Kasumi-1 (cell line): ENCODE data around the gene SUGT1.

Experiments
- DNase-seq, 2 experiments: peaks; one replicate each; lab custom pipeline; 2025; lab: John Stamatoyannopoulos, UW

The SUGT1 gene

GRCh38 chr13:52737965-52738364 is 85.3 kb downstream of the SUGT1 start:
- no peak for DNase-seq

GRCh38 chr13:52738719-52739467 is 86.3 kb downstream of the SUGT1 start:
- DNase-seq = peak; percentile 28 to 38

- DNase-seq = no peak
Observed at GRCh38 chr13:52739468-52740071, 86.9 kb downstream of the SUGT1 start, which contains the start of gene CNMD. CNMD (minus strand) TSS chr13:52739820; CDS start chr13:52739701, 119 bp downstream.

GRCh38 chr13:52743569-52743968 is 90.9 kb downstream of the SUGT1 start:
- no peak for DNase-seq

GRCh38 chr13:52743988-52744387 is 91.4 kb downstream of the SUGT1 start:
- DNase-seq = peak in 1 of 2 experiments; percentile 14

GRCh38 chr13:52744842-52745375 is 92.3 kb downstream of the SUGT1 start:
- no peak for DNase-seq

- DNase-seq = no peak
Observed at GRCh38 chr13:52746141-52746540, 93.5 kb downstream of the SUGT1 start.

- no peak for DNase-seq
Observed at GRCh38 chr13:52749419-52749818, 96.8 kb downstream of the SUGT1 start.
